Stimulated activated naive CD8-positive, alpha-beta T cell treated with anti-CD3 and anti-CD28 coated beads, Interleukin-15, Interleukin-2, amounts not matched to agents 100 ng/mL and 50 ng/mL, for 24 hours (primary cell): ENCODE results near the gene NUDT16L1.

ENCODE experiments used
- H3K27ac Mint-ChIP-seq: one replicate; pipeline ENCODE4 v1.8.0; 2021; ENCODE audit warnings: mild to moderate bottlenecking, mixed read lengths
- H3K27me3 Mint-ChIP-seq: one replicate; pipeline ENCODE4 v1.8.0; 2021; ENCODE audit warnings: mixed read lengths
- H3K36me3 Mint-ChIP-seq: one replicate; pipeline ENCODE4 v1.8.0; 2021; ENCODE audit warnings: low read depth, mixed read lengths
- H3K4me1 Mint-ChIP-seq: one replicate; pipeline ENCODE4 v1.8.0; 2021; ENCODE audit warnings: low read depth, mixed read lengths
- H3K4me3 Mint-ChIP-seq: one replicate; pipeline ENCODE4 v1.8.0; 2021; ENCODE audit warnings: mild to moderate bottlenecking, mixed read lengths
- H3K9me3 Mint-ChIP-seq: one replicate; pipeline ENCODE4 v1.8.0; 2021; ENCODE audit warnings: mixed read lengths

The NUDT16L1 gene

GRCh38 chr16:4684058-4684715 lies 9.2 kb upstream of the NUDT16L1 start:
- H3K27me3 Mint-ChIP-seq, result no peaks in the 10 kb centered on the region
- peaks cover 6% of the 10 kb centered on the region for H3K36me3 Mint-ChIP-seq
- H3K4me1 Mint-ChIP-seq, result peaks cover 9% of the 10 kb centered on the region
- no peak overlapping the region for H3K4me3 Mint-ChIP-seq
- H3K27ac Mint-ChIP-seq, result no peak overlapping the region
- no peaks in the 10 kb centered on the region for H3K9me3 Mint-ChIP-seq

GRCh38 chr16:4684763-4685162 lies 8.6 kb upstream of the NUDT16L1 start:
- Mint-ChIP-seq H3K36me3 (peaks cover 6% of the 10 kb centered on the region), H3K9me3 (no peaks in the 10 kb centered on the region), H3K4me1 (peaks cover 9% of the 10 kb centered on the region), H3K27me3 (no peaks in the 10 kb centered on the region), H3K27ac (no peak overlapping the region), H3K4me3 (no peak overlapping the region)

- H3K27ac Mint-ChIP-seq, result no peak overlapping the region
Measured at GRCh38 chr16:4685292-4685691, 8.1 kb upstream of the NUDT16L1 start.

GRCh38 chr16:4685776-4686496 lies 7.4 kb upstream of the NUDT16L1 start:
- H3K36me3 Mint-ChIP-seq, result peaks cover 6% of the 10 kb centered on the region

More at GRCh38 chr16:4685292-4685691, 8.1 kb upstream of the NUDT16L1 start:
- Mint-ChIP-seq H3K36me3 (peaks cover 6% of the 10 kb centered on the region), H3K27me3 (no peaks in the 10 kb centered on the region), H3K4me3 (no peak overlapping the region), H3K9me3 (no peaks in the 10 kb centered on the region), H3K4me1 (peaks cover 9% of the 10 kb centered on the region)

GRCh38 chr16:4686497-4687210 lies 6.7 kb upstream of the NUDT16L1 start:
- no peak overlapping the region for H3K4me3 Mint-ChIP-seq
- H3K27ac Mint-ChIP-seq, result no peak overlapping the region
- peaks cover 6% of the 10 kb centered on the region for H3K36me3 Mint-ChIP-seq
- H3K27me3 Mint-ChIP-seq, result no peaks in the 10 kb centered on the region
- no peaks in the 10 kb centered on the region for H3K9me3 Mint-ChIP-seq
- H3K4me1 Mint-ChIP-seq, result peaks cover 7% of the 10 kb centered on the region

More at GRCh38 chr16:4685776-4686496, 7.4 kb upstream of the NUDT16L1 start:
- Mint-ChIP-seq H3K9me3 (no peaks in the 10 kb centered on the region), H3K27ac (no peak overlapping the region), H3K27me3 (no peaks in the 10 kb centered on the region), H3K4me3 (no peak overlapping the region), H3K4me1 (peaks cover 9% of the 10 kb centered on the region)

- Mint-ChIP-seq H3K4me3 (no peak overlapping the region), H3K9me3 (no peaks in the 10 kb centered on the region), H3K27me3 (no peaks in the 10 kb centered on the region), H3K36me3 (peaks cover 6% of the 10 kb centered on the region), H3K4me1 (peaks cover 8% of the 10 kb centered on the region), H3K27ac (no peak overlapping the region)
Measured at GRCh38 chr16:4687416-4687815, 5.9 kb upstream of the NUDT16L1 start.

GRCh38 chr16:4687946-4688673 lies 5.3 kb upstream of the NUDT16L1 start:
- H3K27ac Mint-ChIP-seq, result no peak overlapping the region
- no peaks in the 10 kb centered on the region for H3K9me3 Mint-ChIP-seq
- H3K4me1 Mint-ChIP-seq, result peaks cover 8% of the 10 kb centered on the region
- no peaks in the 10 kb centered on the region for H3K27me3 Mint-ChIP-seq
- peaks cover 6% of the 10 kb centered on the region for H3K36me3 Mint-ChIP-seq
- H3K4me3 Mint-ChIP-seq, result no peak overlapping the region

- Mint-ChIP-seq H3K4me1 (peaks cover 7% of the 10 kb centered on the region), H3K36me3 (peaks cover 6% of the 10 kb centered on the region), H3K27ac (no peak overlapping the region), H3K27me3 (no peaks in the 10 kb centered on the region), H3K9me3 (no peaks in the 10 kb centered on the region), H3K4me3 (no peak overlapping the region)
Measured at GRCh38 chr16:4688674-4689045, 4.7 kb upstream of the NUDT16L1 start.

- no peaks in the 10 kb centered on the region for H3K9me3 Mint-ChIP-seq
- no peak overlapping the region for H3K4me3 Mint-ChIP-seq
- no peak overlapping the region for H3K27ac Mint-ChIP-seq
- no peaks in the 10 kb centered on the region for H3K27me3 Mint-ChIP-seq
- peaks cover 6% of the 10 kb centered on the region for H3K36me3 Mint-ChIP-seq
- H3K4me1 Mint-ChIP-seq, result peaks cover 7% of the 10 kb centered on the region
Measured at GRCh38 chr16:4689091-4689671, 4.2 kb upstream of the NUDT16L1 start.

- H3K27me3 Mint-ChIP-seq, result no peaks in the 10 kb centered on the region
- H3K4me3 Mint-ChIP-seq, result no peak overlapping the region
- H3K27ac Mint-ChIP-seq, result peak overlapping the region; percentile 38
- H3K36me3 Mint-ChIP-seq, result peaks cover 2% of the 10 kb centered on the region
- H3K9me3 Mint-ChIP-seq, result no peaks in the 10 kb centered on the region
- peaks cover 7% of the 10 kb centered on the region for H3K4me1 Mint-ChIP-seq
Measured at GRCh38 chr16:4689864-4690704, 3.3 kb upstream of the NUDT16L1 start.

- no peaks in the 10 kb centered on the region for H3K36me3 Mint-ChIP-seq
- H3K27me3 Mint-ChIP-seq, result no peaks in the 10 kb centered on the region
- H3K27ac Mint-ChIP-seq, result peak overlapping the region; percentile 17
- no peaks in the 10 kb centered on the region for H3K9me3 Mint-ChIP-seq
- H3K4me3 Mint-ChIP-seq, result no peak overlapping the region
- peaks cover 16% of the 10 kb centered on the region for H3K4me1 Mint-ChIP-seq
Measured at GRCh38 chr16:4690946-4691665, 2.3 kb upstream of the NUDT16L1 start.

GRCh38 chr16:4691666-4692412 lies 1.5 kb upstream of the NUDT16L1 start:
- no peak overlapping the region for H3K4me3 Mint-ChIP-seq
- no peaks in the 10 kb centered on the region for H3K36me3 Mint-ChIP-seq
- H3K4me1 Mint-ChIP-seq, result peaks cover 16% of the 10 kb centered on the region
- H3K9me3 Mint-ChIP-seq, result no peaks in the 10 kb centered on the region
- H3K27ac Mint-ChIP-seq, result peak overlapping the region; percentile 36
- no peaks in the 10 kb centered on the region for H3K27me3 Mint-ChIP-seq
